GM21381 (cell line): ENCODE data around the gene DHRS2.
"Not testable (repeated sequence)": the region's sequence is repeated elsewhere in the genome, so short reads cannot be mapped to it uniquely, and the experiment has no call there.

ENCODE experiments used
- ATAC-seq: cut with Tn5 transposase; IDR thresholded peaks from one replicate; pipeline ENCODE4 v1.9.1; 2021; ENCODE audit warnings: mild to moderate bottlenecking, moderate library complexity; ENCODE audit not compliant: unreplicated experiment

The DHRS2 gene

GRCh38 chr14:23675906-23676305, 39.7 kb downstream of the DHRS2 start:
- no peak for ATAC-seq

DNA sequence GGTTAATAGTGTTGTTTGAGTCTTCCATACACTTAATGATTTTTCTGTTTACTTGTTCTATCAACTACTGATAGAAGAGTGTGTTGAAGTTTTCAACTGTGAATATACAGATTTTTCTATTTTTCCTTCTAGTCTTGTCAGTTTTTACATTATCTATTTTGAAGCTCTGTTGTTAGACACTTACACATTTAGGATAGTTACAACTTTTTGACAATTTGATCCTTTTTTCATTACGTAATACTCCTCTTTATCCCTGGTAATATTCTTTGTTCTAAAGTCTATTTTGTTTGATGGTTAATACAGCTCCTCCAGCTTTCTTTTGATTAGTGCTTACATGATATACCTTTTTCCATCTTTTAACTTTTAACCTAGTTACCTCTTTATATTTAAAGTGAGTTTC, 45.2 kb downstream of the DHRS2 start:
- no peak for ATAC-seq

DNA sequence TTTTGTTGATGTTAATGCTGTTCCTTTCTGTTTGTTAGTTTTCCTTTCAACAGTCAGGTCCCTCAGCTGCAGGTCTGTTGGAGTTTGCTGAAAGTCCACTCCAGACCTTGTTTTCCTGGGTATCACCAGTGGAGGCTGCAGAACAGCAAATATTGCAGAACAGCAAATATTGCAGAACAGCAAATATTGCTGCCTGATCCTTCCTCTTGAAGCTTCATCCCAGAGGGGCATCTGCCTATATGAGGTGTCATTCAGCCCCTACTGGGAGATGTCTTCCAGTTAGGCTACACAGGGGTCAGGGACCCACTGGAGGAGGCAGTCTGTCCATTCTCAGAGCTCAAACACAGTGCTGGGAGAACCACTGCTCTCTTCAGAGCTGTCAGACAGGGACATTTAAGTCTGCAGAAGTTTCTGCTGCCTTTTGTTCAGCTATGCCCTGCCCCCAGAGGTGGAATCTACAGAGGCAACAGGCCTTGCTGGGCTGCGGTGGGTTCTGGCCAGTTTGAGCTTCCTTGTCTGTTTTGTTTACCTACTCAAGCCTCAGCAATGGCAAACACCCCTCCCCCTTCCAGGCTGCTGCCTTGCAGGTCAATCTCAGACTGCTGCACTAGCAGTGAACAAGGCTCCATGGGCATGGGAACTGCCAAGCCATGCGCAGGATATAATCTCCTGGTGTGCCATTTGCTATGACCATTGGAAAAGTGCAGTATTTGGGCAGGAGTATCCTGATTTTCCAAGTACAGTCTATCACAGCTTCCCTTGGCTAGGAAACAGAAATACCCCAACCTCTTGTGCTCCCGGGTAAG, 53.7 kb downstream of the DHRS2 start:
- ATAC-seq, result not testable (repeated sequence)

DNA sequence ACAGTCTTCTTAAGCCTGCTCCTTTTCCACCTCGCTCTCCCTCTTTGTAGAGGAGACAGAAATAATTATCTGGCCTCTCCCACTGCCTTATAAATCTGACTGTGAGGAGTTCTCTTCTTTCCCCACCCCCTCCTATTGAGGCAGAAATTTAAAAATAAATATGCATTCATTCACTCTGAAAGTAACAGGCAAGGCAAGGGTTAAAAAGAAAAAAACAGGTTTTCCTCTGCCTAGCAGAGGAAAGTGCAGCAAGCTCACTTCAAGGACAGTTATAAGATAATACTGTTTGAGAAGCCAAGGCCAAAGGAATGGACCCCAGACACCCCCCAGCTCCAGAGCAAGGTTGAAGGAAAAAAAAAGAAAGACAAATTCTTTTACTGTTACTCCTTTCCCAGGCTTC, 56.3 kb downstream of the DHRS2 start:
- no peak for ATAC-seq

DNA sequence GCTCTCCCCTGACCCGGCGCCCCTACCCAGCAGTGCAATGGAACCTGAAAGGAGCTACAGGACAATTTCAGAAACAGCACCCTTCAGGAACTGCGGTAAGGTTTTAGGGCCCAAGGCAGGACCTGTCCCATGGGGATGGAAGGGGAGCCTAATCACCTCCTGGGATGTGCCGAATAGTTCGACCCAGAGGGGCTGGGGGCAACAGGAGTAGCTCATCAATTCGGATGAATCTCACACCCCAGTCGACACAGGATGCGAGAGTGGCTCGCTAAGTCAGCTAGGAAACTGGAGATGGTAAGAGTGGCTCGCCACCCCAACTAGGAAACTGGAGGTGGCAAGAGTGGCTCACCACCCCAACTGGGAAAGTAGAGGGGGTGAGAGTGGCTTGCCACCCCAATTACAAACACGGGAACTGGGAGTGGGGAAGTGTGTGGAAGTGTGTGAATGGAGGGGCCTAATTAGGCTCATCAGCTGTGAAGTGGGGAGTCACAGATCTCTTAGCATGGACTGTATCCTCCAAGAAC, 57.1 kb downstream of the DHRS2 start:
- no peak for ATAC-seq

DNA sequence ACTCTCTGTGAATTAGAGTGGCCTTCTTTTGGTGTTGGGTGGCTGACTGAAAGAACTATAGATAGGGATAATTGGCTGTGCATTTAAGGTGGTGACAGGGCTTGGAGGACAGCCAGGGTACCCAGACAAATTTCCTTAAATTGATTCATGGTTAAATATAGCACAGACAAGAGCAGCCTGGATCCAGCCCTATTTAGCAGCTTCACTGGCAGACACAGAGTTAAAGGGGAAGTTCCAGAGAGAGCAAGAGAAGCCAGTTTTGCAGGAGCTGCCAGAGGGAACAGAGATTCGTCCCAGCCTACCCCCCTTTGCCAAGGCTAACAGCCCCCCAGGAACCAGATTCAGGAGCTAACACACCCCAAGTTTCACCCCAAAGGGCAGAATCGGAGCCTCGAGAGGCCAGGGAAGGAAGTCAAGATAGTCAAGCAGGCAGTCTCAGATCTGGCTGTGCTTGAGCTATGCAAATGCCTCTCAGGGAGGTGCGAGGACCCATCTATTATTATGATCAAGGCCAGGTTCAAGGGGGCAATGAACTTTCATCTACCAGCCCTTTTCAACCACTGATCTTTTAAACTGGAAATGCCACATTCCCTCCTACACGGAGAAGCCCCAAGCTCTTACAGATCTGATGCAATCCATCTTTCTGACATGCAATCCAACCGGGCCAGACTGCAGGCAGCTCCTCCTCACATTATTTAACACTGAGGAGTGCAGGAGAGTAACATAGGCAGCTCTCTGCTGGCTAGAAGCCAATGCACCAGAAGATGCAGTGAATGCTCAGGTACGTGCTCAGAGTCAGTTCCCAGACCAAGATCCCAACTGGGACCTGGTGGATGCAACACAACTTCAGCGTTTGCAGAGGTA, 58.2 kb downstream of the DHRS2 start:
- ATAC-seq, result no peak
